NCI-H1105 treated with DMSO at 0.1 percent for 48 hours (cell line): ENCODE measurements around the gene ANKMY1.

Source experiments
- DNase-seq: peaks from one replicate; lab custom pipeline; 2025; lab: John Stamatoyannopoulos, UW

The ANKMY1 gene

GRCh38 chr2:240472078-240472790 lies 85.6 kb downstream of the ANKMY1 start:
- no peak for DNase-seq

GRCh38 chr2:240469740-240470139 lies 88.0 kb downstream of the ANKMY1 start:
- no peak for DNase-seq

- no peak for DNase-seq
Measured at GRCh38 chr2:240469239-240469636, 88.5 kb downstream of the ANKMY1 start.

- DNase-seq: no peak
Measured at GRCh38 chr2:240468303-240469238, 89.2 kb downstream of the ANKMY1 start.

- no peak for DNase-seq
Measured at GRCh38 chr2:240467659-240468302, 90.0 kb downstream of the ANKMY1 start.

GRCh38 chr2:240467149-240467642 lies 90.6 kb downstream of the ANKMY1 start:
- DNase-seq: no peak

GRCh38 chr2:240466579-240467148 lies 91.1 kb downstream of the ANKMY1 start:
- no peak for DNase-seq

- no peak for DNase-seq
Measured at GRCh38 chr2:240465765-240466578, 91.8 kb downstream of the ANKMY1 start.

- no peak for DNase-seq
Measured at GRCh38 chr2:240465268-240465764, 92.5 kb downstream of the ANKMY1 start.

- DNase-seq: no peak
Measured at GRCh38 chr2:240464514-240465241, 93.1 kb downstream of the ANKMY1 start.

GRCh38 chr2:240463866-240464481 lies 93.8 kb downstream of the ANKMY1 start:
- no peak for DNase-seq

GRCh38 chr2:240463274-240463865 lies 94.4 kb downstream of the ANKMY1 start:
- no peak for DNase-seq

GRCh38 chr2:240462707-240463273 lies 95.0 kb downstream of the ANKMY1 start:
- no peak for DNase-seq

GRCh38 chr2:240462073-240462706 lies 95.6 kb downstream of the ANKMY1 start:
- no peak for DNase-seq

- DNase-seq: no peak
Measured at GRCh38 chr2:240461471-240462072, 96.2 kb downstream of the ANKMY1 start.

GRCh38 chr2:240460781-240461431 lies 96.9 kb downstream of the ANKMY1 start:
- DNase-seq: no peak

- DNase-seq: no peak
Measured at GRCh38 chr2:240460253-240460711, 97.5 kb downstream of the ANKMY1 start.
